Daoy (cell line): ENCODE measurements around the gene URB1. TPM values are rescaled to one million over a fixed set of nuclear protein-coding genes. Genes with fewer than 3 reads are reported as not detected.
"Not testable (repeated sequence)": the region's sequence is repeated elsewhere in the genome, so short reads cannot be mapped to it uniquely, and the experiment has no call there.

Experiments
- DNase-seq: peaks from one replicate; pipeline ENCODE4 v3.0.0-alpha.2; 2015; ENCODE audit warnings: low read depth
- total RNA-seq: library from RNA; depleted of rRNA; stranded (reverse); fragments of >200 nt; shearing (Covaris generic); gene quantifications from 2 replicates; pipeline ENCODE4 v1.2.3, GENCODE V29; 2014

URB1 gene
- total RNA-seq, 1 experiment from 2014 or later: 28.3 TPM

DNA sequence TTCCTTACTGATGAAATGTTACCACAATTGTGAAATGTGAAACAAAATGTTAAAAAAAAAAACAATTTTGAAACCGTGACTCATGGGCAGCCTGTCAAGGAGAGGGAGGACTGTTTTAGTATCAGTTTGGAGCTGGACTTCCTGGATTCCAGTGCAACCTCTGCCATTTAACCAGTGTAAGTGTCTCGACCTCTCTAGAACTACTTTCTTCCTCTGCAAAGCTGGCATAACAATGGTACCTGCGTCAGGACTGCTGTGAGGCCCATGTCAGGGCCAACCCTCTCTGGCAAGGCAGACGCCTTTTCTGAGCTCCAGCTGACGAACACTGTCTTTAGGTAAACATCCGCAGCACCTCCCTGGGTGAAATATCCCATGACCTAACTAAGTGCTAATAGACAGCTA, 20.9 kb downstream of the URB1 start:
- DNase-seq: no peak

DNA sequence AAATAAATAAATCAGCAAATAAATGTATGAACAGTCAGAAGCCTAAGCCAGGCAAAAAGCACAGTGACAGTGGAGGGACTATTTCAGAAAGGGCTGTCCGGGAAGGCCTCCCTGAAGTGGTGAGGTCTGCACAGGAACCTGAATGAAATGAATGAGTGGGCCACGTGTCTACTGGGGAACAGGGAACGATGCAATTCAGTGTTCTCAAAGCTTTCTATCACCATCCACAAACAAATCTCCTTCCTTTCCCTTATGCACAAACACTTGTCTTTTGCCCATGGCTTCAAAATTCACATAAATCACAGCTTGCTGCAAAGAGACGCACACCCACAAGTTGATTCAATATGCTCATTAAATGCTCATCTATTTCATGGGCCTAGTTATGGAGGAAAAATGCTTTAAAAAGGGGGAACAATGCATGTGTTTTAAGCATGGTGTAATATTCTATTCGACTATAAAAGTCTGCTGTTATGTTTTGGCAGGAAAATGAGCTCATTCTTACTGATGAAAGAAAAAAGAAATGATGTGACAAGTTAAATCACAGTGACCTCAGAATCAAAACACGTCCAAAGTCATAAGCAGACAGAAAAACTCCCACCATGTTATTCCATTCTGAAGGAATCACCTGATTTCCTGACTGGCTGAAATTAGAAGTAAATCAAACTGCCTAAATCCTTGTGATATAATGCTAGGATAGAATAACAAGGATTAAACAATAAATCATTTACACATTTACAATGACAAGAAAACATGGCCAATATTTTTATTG, 21.6 kb downstream of the URB1 start:
- DNase-seq: no peak

DNA sequence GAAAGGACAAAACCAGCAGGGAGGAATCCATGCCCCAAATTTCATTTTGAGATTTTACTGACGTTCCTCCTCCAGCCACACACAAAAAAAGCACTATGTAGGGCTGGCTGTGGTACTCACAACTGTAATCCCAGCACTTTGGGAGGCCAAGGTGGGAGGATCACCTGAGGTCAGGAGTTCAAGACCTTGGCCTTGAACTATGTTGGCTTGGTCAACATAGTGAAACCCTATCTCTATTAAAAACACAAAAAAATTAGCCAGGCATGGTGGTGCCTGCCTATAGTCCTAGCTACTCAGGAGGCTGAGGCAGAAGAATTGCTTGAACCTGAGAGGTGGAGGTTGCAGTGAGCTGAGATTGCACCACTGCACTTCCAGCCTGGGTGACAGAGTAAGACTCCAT, 23.9 kb downstream of the URB1 start:
- not testable (repeated sequence) for DNase-seq

DNA sequence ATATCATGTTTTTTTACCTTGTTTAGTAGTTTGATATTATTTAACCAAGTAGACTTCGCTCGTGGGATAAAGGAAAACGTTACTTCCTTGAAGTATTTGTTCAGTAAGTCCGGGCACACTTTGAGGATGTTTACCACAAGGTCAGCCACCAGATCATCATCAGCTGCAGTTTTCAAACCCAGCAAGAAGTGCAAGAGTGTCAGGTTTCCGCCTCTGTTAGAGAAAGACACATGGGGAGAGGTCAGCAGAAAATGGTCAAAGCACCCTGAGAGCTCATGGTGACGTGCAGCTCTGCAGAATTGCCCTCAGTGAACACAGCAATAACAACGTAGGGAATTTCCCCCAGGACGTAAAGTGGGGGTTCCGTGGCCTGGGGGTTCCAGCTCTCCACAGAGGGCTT, 24.4 kb downstream of the URB1 start:
- DNase-seq: no peak

DNA sequence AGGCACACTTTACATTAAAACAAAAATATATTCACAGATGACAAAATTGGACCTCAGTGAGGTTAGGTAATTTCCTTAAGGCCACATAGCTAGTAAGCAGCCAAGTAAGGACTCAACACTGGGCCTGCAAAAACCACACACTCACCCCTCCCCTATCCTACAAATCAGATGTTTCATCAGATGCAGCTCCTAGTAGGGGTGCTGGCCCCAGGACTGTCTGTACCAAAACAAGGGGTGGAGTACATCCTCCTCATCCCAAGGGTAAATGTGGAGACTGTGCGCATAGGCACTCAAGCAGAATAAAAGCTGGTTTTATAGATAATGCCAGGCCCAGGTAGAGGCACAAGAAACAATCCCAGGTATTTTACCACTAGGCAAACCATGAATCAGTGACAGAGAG, 25.7 kb downstream of the URB1 start:
- no peak for DNase-seq

DNA sequence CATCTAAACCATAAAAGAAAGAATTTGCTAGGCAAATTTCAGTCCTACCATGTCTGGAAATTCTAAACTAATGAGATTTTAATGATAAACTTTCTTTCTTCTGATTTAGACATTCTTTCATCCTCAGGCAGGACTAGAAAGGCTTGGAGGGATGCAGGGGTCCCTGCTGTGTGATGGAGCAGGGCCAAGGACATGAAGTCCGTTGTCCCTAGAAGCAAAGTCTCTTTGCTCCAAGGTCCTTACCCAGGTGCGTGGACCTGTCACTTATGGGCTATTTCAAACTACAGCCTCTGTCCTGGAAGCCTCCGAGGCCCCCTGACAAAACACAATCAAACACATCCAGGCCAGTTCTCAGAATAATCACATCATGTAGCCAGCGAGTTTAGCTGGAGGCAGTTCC, 26.6 kb downstream of the URB1 start:
- no peak for DNase-seq

DNA sequence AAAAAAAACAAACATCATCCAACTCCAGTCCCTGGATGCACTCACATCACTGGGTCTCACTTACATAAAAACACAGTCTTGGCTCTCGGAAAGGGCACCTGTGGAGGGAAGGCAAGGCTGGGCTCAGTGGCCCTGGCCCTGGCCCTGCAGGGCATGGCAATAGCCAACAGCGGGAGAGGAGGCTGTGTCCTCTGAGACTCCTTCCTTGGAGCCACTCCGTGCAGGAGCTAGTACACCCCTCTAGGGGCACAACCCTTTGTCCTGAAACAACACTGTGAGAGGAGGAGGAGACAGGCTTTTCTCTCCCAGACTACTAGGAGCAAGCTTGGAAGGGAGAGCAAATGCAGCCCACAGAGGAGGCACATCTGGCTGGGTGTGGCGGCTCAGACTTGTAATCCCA, 28.0 kb downstream of the URB1 start:
- DNase-seq: no peak

DNA sequence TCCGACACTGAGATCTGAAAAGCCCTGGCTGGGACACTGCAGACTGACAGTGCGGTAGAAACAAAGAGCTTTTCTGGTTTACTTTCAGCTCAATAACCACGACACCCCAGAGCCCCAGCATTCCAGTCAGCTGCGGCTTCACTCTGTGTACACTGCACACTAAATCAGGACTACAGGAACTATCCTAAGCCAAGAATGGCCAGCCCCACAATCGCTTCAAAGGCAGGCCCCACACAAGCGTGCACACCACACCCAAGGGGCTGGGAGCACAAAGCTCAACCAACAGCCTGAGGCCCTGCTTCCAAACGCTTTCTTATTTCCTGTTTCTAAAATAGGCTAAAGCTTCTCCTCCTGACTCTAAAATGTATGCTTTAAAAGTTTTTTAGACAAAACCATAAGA, 28.4 kb downstream of the URB1 start:
- DNase-seq: no peak

DNA sequence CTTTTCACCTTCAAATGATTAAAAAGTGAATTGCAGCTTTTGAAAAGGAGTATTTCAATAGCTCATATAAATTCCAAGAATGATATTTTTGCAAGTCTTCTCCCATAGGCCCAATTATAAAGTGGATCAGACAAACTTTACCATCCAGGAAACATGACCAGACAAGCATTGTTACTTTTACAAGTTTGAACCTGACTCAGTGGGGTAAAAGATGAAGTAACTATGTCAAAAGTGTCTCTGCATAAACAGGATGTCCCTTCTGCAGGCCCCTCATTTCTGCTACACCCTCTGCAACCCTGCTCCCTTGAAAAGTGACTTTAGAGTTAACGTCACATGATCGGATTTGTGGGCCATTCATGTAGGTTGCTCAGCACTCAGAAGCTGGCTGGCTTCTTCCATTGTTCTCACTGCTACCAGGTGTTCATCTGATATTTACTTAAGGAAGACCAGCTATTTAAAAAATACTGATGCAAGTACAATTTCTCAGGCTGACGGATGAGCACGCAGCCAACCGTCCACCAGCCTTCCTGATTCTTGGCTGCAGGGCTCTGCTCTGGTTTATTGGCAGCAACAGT, 32.3 kb downstream of the URB1 start:
- DNase-seq: no peak

DNA sequence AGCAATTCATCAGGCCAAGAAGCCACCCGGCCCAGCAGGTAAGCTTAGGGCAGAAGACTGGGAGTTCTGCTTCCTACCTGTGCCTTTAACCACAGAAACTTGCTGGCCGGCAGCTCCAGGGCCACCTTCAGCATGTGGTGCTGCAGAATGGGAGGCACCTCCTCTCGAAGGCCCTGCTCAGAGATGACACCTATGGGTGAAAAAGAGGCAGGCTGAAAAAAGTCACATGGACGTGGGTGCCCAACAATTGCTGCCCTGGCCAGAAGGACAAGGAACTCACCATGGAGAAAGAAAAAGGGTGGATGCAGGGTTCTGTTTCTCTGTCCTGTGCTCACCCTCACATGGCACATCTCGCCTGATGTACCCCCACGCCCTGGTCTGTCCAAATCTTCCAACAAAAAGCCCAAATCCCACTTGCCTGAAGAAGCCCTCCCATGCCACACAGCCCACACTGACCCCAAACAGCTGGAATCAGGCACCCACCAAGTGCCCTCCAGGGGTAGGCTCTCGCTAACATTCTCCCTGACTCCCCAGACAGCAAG, 33.0 kb downstream of the URB1 start:
- no peak for DNase-seq

DNA sequence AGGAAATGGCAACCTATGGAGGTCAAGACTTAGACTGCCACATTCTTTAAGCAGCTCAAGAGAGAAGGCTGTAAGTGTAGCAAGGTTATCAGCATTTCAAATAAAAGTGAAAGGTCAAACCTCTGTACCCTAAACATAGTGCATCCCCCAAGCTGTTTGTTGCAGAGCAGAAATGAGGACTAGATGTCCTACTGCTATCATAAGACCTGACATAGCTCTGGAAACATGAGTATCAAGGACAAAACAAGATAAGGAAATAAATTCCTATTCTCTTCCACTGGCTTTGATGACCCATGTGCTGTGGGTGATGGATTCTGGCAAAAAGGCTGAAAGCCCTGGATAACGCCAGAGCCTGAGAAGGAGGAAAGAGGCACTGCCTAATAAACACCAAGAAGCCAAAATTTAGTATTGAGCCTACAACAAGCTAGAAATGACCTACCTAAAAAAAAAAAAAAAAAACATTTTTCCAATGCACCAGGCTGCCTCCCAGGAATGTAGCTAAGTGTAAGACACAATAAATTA, 35.9 kb downstream of the URB1 start:
- no peak for DNase-seq

DNA sequence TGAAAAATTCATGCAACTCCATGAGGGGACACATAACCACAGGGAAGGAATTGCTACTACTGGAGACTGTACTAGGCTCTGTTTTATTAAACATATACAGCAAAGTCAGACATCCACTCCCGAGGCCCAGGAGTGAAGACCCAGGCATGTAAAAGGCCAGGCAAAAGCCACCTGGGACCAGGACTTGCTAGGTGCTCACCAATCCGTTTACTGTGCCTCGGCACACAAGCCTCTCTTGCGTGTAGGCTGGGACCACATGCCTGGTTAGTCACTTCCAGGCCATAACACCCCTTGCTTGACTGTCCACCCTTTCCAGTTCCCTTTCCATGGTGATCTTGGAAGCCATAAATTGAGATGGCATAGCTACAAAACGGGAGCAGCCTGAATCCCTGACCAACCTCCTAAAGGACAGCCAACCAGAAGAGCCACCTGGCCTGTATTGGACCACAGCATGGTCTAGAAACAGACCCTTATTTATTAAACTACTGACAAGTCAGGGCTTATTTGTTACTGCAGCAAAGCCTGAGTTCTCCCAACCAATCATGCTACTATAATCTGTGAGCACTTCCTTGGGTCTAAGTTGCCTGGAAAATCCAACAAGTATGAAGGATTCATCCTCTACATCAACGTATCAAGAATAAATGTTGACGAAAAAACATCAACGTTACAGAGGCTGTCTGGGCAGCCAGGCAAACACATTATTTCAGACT, 39.7 kb downstream of the URB1 start:
- DNase-seq: no peak

DNA sequence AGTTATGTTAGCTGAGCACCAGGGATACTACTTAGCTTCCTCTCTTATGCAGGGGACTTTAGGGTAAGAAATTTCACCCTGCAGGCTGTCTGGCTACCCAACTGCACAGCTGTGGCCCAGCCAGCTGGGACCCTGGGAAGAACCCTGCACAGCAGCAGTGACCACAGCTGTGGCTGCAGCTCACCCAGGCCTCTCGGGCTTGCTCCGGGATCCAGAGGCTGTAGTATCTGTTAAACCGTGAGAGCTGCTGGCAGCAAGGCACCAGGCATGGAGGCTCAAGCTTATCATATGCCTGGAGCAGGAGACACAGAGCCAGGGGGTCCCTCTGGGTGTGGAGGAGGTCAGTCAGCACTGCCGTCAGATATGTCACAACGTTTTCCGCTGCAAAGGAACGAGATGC, 40.3 kb downstream of the URB1 start:
- DNase-seq: no peak

DNA sequence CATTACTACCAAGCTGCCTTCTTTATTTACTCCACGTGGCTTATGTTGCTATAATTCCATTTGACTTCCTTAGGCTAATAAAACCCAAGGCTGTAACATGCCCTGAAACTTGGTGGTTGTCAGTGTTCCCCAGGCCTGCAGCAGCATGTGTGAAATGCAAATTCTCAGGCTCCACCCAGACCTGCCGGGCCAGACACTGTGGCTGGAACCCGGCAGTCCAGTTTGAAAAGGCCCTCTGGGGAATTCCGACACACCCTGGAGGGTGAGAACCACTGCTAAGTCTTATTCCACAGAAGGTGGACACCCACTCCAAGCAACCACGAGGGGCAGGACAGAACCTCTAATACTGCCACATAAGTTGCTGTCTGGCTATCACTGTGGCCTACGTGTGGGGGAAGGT, 41.4 kb downstream of the URB1 start:
- no peak for DNase-seq

DNA sequence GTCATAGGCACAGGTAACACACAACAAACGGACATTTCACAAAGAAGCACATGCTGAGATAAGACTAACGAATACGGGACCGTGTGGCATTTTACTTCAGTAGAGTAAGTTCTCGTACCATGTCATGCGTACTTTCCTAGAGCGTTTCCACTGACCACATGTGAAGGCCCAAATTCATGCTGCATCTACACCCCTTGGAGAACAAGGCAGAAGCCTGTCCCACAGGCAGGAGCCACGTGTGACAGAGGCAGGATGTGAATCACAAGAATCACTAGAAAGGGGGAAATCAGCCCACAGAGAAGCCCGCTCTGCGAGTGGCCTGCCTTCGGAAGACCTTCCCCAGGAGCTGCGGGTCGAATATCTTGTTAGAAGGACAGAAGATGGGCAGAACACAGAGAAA, 41.8 kb downstream of the URB1 start:
- no peak for DNase-seq

DNA sequence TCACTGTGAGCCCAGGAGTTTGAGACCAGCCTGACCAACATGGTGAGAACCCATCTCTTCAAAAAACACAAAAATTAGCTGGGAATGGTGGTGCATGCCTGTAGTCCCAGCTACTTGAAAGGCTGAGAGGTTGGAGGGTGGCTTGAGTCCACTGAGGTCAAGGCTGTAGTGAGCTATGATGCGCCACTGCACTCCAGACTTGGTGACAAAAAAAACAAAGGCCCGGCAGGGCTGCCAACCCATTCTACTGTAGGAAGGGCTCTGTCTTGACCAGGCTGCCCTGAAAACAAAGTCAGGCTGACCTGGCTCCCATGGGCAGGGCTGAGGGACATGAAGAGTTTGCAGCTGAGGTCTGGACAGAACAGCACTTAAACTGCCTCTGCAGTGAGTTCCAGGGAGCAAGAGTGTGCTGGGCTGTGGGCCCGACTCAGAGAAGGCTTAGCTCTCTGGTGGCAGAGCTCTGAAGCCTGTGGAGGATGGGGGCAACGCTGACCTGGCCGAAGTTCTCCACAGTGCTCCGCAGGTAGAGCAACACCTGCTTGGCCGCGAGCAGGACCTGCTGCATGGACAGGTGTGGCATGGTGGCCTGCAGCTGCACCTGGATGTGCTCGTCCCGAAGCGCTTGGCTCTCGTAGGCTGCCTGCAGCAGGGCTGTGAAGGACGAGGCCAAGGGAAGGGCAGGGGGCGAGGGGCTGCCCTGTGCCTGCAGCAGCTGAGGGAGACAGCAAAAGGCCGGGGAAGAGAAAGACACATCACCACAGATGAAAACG, 42.4 kb downstream of the URB1 start:
- no peak for DNase-seq

DNA sequence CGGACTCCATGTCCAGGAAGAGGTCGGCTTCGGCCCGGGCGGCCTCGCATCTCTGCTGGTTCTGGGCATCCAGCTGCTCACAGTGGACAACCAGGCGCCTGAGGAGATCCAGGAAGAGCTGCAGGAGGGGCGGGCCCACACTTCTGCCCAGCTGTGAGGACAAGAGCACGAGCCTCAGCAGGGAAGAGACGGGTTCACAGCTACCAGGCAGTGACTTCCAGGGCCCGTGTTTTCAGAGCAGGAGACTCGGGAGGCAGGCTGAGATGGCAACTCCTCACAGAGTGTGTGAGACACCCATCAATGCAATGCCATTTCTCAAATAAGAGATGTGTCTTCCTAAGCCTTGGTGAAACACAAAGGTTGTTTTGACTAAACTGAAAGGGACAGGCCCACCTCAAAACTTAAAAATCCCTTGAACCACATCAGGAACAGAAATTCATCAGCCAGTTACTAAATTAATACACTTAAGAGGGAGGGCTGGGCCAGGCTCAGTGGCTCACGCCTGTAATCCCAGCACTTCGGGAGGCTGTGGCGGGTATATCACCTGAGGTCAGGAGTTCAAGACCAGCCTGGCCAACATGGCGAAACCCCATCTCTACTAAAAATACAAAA, 43.4 kb downstream of the URB1 start:
- DNase-seq: no peak

DNA sequence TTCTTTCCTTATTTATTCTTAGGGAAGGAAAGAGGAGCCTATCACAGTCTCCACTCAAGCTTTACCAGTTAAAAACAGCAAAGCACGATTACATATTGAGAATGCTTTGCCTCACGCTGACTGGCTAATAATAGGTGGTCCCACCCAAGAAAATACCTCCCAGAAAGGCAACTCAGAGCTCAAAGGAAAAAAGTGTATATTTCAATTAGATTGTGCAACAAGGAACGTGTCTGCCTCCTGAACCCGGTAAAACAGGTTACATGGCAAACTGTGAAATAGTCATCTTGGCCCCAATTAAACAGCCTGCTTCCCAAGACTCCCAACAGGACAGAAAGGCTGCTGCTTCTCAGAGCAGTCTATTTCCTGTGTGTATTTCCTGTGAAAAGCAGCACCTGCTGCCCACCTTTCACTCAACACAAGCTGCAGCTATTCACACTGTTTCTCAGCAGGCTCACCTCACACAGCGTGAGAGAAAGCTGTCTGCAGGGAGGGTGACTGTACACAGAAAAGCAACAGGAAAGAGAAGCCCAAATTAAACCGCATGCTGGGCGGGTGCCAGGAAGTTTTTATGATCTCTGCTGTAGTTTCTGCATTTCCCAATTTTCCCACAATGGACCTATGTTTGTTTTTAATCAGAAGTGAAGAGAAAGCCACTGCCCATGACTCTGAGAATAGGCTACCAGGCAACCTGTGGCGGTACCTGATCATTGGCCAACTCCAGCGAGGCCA, 44.0 kb downstream of the URB1 start:
- DNase-seq: no peak

DNA sequence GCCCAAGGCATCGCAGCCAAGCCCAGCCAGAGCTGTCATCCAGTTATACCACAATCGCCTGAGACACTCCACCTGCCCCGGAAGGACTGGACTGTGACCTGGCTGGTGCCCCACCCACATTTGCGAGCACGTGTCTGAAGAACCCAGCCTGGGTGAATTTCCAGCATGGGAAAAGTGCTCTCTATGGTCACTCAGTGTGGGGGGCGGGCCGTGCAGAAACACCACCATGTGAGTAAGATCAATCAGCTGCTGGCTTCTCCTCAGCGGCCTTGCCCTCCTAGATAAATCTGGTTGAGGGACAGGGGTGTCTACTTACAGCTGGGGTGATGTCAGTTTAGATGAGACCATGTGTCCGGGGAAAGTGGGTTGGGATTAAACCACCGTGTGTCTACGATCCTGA, 44.8 kb downstream of the URB1 start:
- no peak for DNase-seq

DNA sequence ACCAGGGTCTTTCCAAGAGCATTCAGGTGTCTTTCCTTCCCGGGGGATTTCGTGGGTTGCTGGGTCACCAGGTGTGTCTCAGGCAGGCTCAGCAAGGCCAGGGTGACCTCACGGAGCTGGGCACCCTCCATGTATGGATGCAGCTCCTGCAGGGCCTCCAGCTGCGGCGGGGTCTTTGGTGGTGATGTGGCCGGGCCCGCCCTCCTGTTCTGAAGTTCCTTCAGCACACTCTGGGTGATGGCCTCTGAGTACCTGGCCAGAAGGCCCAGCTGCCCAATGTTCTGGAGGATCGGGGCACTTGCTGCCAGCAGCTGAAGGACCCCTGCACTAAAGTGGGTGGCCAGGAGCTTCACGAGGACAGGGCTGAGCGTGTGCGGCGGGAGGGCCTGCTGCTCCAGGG, 45.5 kb downstream of the URB1 start:
- no peak for DNase-seq

DNA sequence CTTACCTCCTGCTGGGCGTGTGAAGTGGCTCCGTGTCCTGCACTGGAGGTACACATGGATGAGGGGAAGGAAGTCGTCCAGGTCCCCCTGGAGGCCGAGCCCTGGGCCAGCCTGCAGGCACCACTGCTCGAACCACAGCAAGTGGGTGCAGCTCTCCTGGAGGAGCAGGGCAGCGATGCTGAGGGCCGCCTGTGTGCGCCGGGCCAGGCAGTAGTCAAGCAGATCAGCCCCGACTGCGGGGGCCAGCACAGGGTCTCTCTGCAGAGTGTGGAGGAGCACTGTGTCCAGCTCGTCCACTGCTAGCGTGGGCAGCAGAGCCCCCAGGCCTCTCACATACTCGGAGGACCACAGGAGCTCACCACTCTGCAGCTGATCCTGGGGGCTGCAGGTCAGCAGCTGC, 45.9 kb downstream of the URB1 start:
- DNase-seq: no peak
